HG02588 (cell line): ENCODE results near the gene MED12L.
"Not testable (repeated sequence)": the region's sequence is repeated elsewhere in the genome, so short reads cannot be mapped to it uniquely, and the experiment has no call there.

ENCODE experiments used
- ATAC-seq: cut with Tn5 transposase; IDR thresholded peaks from one replicate; pipeline ENCODE4 v1.9.1; 2021; ENCODE audit warnings: mild to moderate bottlenecking, moderate library complexity; ENCODE audit not compliant: unreplicated experiment

Gene MED12L

GRCh38 chr3:151234825-151235224 lies 149.4 kb downstream of the MED12L start:
- ATAC-seq: no peak

GRCh38 chr3:151236316-151236715 lies 150.9 kb downstream of the MED12L start:
- no peak for ATAC-seq

GRCh38 chr3:151236736-151237135 lies 151.3 kb downstream of the MED12L start:
- no peak for ATAC-seq

GRCh38 chr3:151242006-151242405 lies 156.5 kb downstream of the MED12L start:
- not testable (repeated sequence) for ATAC-seq

- no peak for ATAC-seq
These were observed 163.4 kb downstream of the MED12L start for GRCh38 chr3:151248772-151249337.

- ATAC-seq: no peak
These were observed 171.3 kb downstream of the MED12L start for GRCh38 chr3:151256749-151257148.

- no peak for ATAC-seq
These were observed 174.2 kb downstream of the MED12L start for GRCh38 chr3:151259664-151260063.

GRCh38 chr3:151262871-151263525 lies 177.5 kb downstream of the MED12L start:
- no peak for ATAC-seq

- no peak for ATAC-seq
These were observed 179.1 kb downstream of the MED12L start for GRCh38 chr3:151264605-151265004.

- ATAC-seq: no peak
These were observed 179.7 kb downstream of the MED12L start for GRCh38 chr3:151265166-151265565.

GRCh38 chr3:151265866-151266265 lies 180.4 kb downstream of the MED12L start:
- peak; percentile 97 for ATAC-seq

- ATAC-seq: no peak
These were observed 181.6 kb downstream of the MED12L start for GRCh38 chr3:151267066-151267465.

- ATAC-seq: peak; percentile 59
These were observed 183.1 kb downstream of the MED12L start for GRCh38 chr3:151268267-151269235.

- ATAC-seq: no peak
These were observed 184.2 kb downstream of the MED12L start for GRCh38 chr3:151269631-151270030.

GRCh38 chr3:151275091-151275490 lies 189.6 kb downstream of the MED12L start:
- ATAC-seq: no peak

- ATAC-seq: peak; percentile 22
These were observed 190.7 kb downstream of the MED12L start for GRCh38 chr3:151276038-151276686.

- peak; percentile 73 for ATAC-seq
These were observed 191.2 kb downstream of the MED12L start for GRCh38 chr3:151276687-151277042.

GRCh38 chr3:151278230-151278629 lies 192.8 kb downstream of the MED12L start, which contains the start of gene P2RY14:
Gene P2RY14, minus strand, starts transcription at chr3:151278542. Its CDS starts 64,226 bp downstream, at chr3:151214316.
- no peak for ATAC-seq

- ATAC-seq: no peak
These were observed 196.3 kb downstream of the MED12L start for GRCh38 chr3:151281671-151282324.

GRCh38 chr3:151282921-151283320 lies 197.5 kb downstream of the MED12L start:
- ATAC-seq: peak; percentile 45

GRCh38 chr3:151283387-151283786 lies 197.9 kb downstream of the MED12L start:
- no peak for ATAC-seq
